Thoracic aorta (tissue), 2 donors: Measurements from ENCODE around the gene HOXD8. TPM values are rescaled to one million over a fixed set of nuclear protein-coding genes. Genes with fewer than 3 reads are reported as not detected.
A peak's percentile ranks its signal among the peaks of the same experiment; 100 is the strongest.

ENCODE experiments used
- ATAC-seq: fragments of 150-250 bp; one replicate; pipeline ENCODE4 v1.8.0; 2017; ENCODE audit warnings: low read depth; ENCODE audit not compliant: insufficient number of reproducible peaks, low FRiP score
- DNase-seq: peaks from one replicate; pipeline ENCODE4 v3.0.0-alpha.2; 2020; ENCODE audit warnings: low spot score
- H3K27ac ChIP-seq, 2 donors: fragments of 200-600 bp; sonication (generic); 1 replicate in 1 of 2; 2 replicates in 1 of 2; pipeline ENCODE4 v1.5.1; 2016; ENCODE audit warnings: mild to moderate bottlenecking in 2 of 2, moderate library complexity in 2 of 2
- H3K27me3 ChIP-seq: fragments of 200-600 bp; sonication (generic); replicated peaks from 2 replicates; pipeline ENCODE4 v1.6.0; 2016; ENCODE audit warnings: mild to moderate bottlenecking; ENCODE audit not compliant: insufficient read depth
- H3K36me3 ChIP-seq: fragments of 200-600 bp; sonication (generic); one replicate; pipeline ENCODE4 v1.5.1; 2016
- H3K4me1 ChIP-seq, 2 donors: fragments of 200-600 bp; sonication (generic); 1 replicate in 1 of 2; 2 replicates in 1 of 2; pipeline versions ENCODE4 v1.5.1 to v1.6.0; 2016; ENCODE audit warnings: low read depth in 2 of 2, mild to moderate bottlenecking in 1 of 2; ENCODE audit not compliant: control insufficient read depth in 1 of 2
- H3K4me3 ChIP-seq: fragments of 200-600 bp; sonication (generic); 2 replicates; pipeline ENCODE4 v1.5.1; 2016; ENCODE audit warnings: mild to moderate bottlenecking
- H3K9me3 ChIP-seq: fragments of 200-600 bp; sonication (generic); 2 replicates; pipeline ENCODE4 v1.5.1; 2016
- CTCF ChIP-seq: fragments of 200-600 bp; sonication (generic); IDR thresholded peaks from one replicate; pipeline ENCODE4 v1.5.1; 2019; ENCODE audit warnings: antibody characterized with exemption
- total RNA-seq, 2 donors: library from RNA; depleted of rRNA; stranded (reverse); fragments of >200 nt; gene quantifications; one replicate each; pipeline versions ENCODE4 v1.1.0 to v1.2.3, GENCODE V29; 2016

HOXD8 gene
- total RNA-seq, 2 donors from 2014 or later = 3.9 to 11.2 TPM

- DNase-seq = no peak
- Histone ChIP-seq H3K4me1 (peaks cover 0 to 6% of the 10 kb centered on the region in 2 donors), H3K27me3 (peaks cover 58% of the 10 kb centered on the region), H3K27ac (no peak overlapping the region), H3K4me3 (no peak overlapping the region), H3K36me3 (no peaks in the 10 kb centered on the region), H3K9me3 (no peaks in the 10 kb centered on the region)
- ATAC-seq = no peak
- no peak for TF ChIP-seq CTCF
These were observed 15.2 kb upstream of the HOXD8 start for GRCh38 chr2:176114120-176114929.

- Histone ChIP-seq H3K36me3 (no peaks in the 10 kb centered on the region), H3K9me3 (no peaks in the 10 kb centered on the region), H3K4me3 (no peak overlapping the region), H3K27ac (no peak overlapping the region), H3K27me3 (peaks cover 58% of the 10 kb centered on the region), H3K4me1 (peaks cover 0 to 6% of the 10 kb centered on the region in 2 donors)
- no peak for TF ChIP-seq CTCF
- DNase-seq = no peak
- no peak for ATAC-seq
These were observed 14.4 kb upstream of the HOXD8 start for GRCh38 chr2:176114930-176115625.

GRCh38 chr2:176115883-176116813 is 13.4 kb upstream of the HOXD8 start, which contains the start of gene HOXD10:
Gene HOXD10, plus strand, starts transcription at chr2:176116778. Its CDS starts 56 bp downstream, at chr2:176116834.
- no peak within 1 kb of the TSS for H3K4me3 ChIP-seq
- H3K27ac ChIP-seq = no peak within 1 kb of the TSS
- ATAC-seq (no peak), DNase-seq (no peak)
- H3K9me3 ChIP-seq = no peaks in the 10 kb centered on the region
- H3K4me1 ChIP-seq = peaks cover 0 to 6% of the 10 kb centered on the region in 2 donors
- no peak for TF ChIP-seq CTCF
- no peaks in the 10 kb centered on the region for H3K36me3 ChIP-seq
- H3K27me3 ChIP-seq = peaks cover 58% of the 10 kb centered on the region

- no peak overlapping the region for H3K4me3 ChIP-seq
- no peak for DNase-seq
- H3K27ac ChIP-seq = peak overlapping the region in 1 of 2 donors; percentile 34
- ATAC-seq = no peak
- no peak for TF ChIP-seq CTCF
- H3K27me3 ChIP-seq = peaks cover 68% of the 10 kb centered on the region
- H3K4me1 ChIP-seq = peaks cover 0 to 12% of the 10 kb centered on the region in 2 donors
- H3K36me3 ChIP-seq = no peaks in the 10 kb centered on the region
- H3K9me3 ChIP-seq = no peaks in the 10 kb centered on the region
These were observed 12.2 kb upstream of the HOXD8 start for GRCh38 chr2:176117162-176117822.
